Sigmoid colon (tissue), 4 donors: ENCODE data around the gene RRP1B.

Experiments
- CTCF ChIP-seq, 4 experiments: fragments of 450-650 bp in 3 of 4; fragments of 200-600 bp in 1 of 4; IDR thresholded peaks; one replicate each; pipeline ENCODE4 v1.5.1; 2016 to 2019; ENCODE audit warnings: antibody characterized with exemption in 4 of 4, mild to moderate bottlenecking in 3 of 4, moderate library complexity in 2 of 4
- EP300 ChIP-seq, 4 donors: sonication (generic); formaldehyde crosslinking; IDR thresholded peaks; one replicate each; pipeline ENCODE4 v1.6.1; 2017; ENCODE audit warnings: antibody characterized with exemption in 4 of 4
- POLR2A ChIP-seq, 2 donors: fragments of 450-650 bp; IDR thresholded peaks; one replicate each; pipeline ENCODE4 v1.6.1; 2016; ENCODE audit warnings: antibody characterized with exemption in 2 of 2, mild to moderate bottlenecking in 2 of 2, moderate library complexity in 2 of 2
- POLR2AphosphoS5 ChIP-seq, 4 donors: sonication (generic); formaldehyde crosslinking; IDR thresholded peaks; one replicate each; pipeline ENCODE4 v1.6.1; 2017; ENCODE audit warnings: antibody characterized with exemption in 4 of 4

GRCh38 chr21:43640400-43640799, 19.0 kb upstream of the RRP1B start:
- TF ChIP-seq CTCF (IDR thresholded peaks at IDR 0.05) (no peak), POLR2A (IDR thresholded peaks at IDR 0.05) (no peak), EP300 (IDR thresholded peaks at IDR 0.05) (no peak), POLR2AphosphoS5 (IDR thresholded peaks at IDR 0.05) (no peak)
